GM21423 (cell line): ENCODE results near the gene SLC45A1.

ENCODE experiments used
- ATAC-seq: cut with Tn5 transposase; IDR thresholded peaks from one replicate; pipeline ENCODE4 v1.9.1; 2021; ENCODE audit warnings: mild to moderate bottlenecking, moderate library complexity; ENCODE audit not compliant: unreplicated experiment

Gene SLC45A1

DNA sequence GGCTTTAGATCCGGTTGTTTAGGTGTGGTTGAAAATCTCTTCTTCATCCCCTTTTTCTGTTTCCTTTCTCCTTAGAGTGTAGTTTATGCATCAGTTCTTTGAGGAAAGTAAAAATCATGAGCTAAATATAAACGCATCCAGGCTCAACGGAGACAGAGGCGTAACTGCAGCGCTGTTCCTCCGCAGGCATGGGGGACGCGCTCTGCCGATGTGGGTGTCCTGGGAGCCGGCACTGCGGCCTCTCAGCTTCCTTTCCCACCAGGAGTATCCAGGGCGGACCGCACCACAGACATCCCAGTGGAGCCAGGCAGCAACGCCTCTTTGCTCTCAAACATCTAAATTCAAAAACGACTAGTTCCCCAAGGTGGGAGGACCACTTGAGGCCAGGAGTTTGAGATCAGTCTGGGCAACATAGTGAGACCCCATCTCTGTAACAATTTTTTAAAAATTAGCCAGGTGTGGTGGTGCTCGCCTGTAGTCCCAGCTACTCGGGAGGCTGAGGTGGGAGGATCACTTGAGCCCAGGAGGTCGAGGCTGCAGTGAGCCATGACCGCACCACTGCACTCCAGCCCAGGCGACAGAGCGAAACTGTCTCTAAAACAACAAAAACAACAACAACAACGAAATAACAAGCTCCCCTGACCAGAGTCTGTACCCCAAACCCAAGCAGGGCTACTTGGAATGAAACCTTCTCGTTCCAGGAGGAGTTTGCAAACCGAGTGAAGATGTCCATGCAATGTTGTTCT is 16.4 kb downstream of the SLC45A1 start:
- no peak for ATAC-seq

DNA sequence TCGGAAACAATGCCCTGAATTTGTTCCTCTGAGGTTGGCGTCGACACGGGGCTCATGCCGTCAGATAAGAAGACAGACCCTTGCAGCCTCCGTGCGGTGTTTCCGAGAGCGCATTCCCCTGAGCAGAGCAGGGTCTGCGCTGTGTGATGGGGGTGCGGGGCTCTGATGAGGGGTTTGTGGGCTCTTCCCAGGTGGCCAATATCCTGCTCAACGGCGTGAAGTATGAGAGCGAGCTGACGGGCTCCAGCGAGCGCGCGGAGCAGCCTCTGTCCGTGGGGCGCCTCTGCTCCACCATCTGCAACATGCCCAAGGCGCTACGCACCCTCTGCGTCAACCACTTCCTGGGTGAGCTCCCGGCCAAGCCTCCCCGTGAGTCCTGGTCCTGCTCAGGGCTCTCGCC is 17.3 kb downstream of the SLC45A1 start:
- ATAC-seq = no peak

DNA sequence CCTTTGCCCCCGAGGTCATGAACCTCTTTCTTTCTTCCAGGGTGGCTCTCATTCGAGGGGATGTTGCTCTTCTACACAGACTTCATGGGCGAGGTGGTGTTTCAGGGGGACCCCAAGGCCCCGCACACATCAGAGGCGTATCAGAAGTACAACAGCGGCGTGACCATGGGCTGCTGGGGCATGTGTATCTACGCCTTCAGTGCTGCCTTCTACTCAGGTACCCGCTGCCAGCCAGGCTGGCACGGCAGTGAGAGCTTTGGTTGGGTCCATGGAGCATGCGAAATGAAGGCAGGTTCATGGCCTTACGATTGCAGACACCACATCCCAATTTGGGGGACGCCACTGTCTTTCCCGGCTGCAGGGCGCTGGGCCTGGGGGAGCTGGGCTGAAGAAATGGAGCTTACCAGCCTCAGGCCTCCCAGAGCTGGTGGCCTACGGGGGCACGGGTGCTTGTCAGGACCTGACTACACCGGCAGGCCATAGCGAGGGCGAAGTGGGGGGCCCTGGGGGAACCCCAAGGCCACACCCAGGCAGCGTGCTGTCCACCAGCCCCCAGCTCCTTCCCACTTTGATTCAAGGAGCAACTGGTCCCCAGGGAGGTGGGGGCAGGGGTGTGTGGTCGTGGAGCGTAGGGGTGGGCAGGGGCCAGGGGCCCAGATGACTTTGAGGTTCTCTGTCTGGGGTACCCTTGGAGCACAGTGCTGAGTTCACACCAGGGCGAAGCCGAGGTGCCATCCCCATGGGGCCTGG is 20.0 kb downstream of the SLC45A1 start:
- no peak for ATAC-seq

DNA sequence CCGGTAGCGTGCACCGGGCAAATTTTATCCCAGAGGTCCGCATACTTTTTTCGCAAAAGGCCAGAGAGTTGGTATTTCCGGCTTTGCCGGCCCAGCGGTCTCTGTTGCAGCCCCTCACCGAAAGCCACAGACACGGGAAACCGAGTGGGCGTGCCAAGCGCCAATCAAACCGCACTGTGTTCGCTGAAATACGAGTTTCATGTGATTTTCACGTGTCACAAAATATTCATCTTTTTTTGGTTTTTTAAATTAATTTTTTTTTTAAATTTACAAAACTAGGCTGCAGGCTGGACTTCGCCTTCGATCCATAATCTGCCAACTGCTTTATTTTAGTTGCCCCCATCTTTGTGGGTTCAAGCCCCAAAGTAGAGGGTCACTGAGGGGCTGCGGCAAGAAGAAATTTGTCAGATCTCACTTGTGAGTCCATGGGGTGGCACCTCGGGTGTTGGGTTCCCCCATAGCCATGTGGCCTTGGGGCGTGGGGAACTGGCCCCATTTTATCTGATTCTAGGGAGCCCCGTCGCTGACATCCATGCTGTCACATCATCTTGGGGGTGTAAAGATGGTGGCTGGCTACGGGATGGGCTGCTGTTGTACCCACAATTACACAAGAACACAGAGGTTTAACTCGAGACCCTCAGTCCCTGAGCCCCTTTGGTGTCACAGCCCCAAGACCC is 20.8 kb downstream of the SLC45A1 start:
- ATAC-seq = no peak

DNA sequence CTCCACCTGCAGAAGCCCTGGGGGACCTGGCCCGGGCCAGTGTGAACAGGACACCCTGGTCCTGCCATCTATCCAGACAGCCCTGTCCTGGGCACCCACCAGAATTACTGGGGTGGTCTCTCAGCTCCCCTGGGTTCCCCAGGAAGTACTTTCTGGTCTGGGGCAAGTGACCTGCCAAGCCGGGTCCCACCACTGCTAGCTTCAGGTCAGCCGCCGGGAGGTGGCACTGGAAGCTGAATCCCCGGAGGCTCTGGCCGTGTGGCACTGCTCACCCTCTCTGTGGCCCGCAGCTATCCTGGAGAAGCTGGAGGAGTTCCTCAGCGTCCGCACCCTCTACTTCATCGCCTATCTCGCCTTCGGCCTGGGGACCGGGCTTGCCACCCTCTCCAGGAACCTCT is 21.3 kb downstream of the SLC45A1 start:
- no peak for ATAC-seq

DNA sequence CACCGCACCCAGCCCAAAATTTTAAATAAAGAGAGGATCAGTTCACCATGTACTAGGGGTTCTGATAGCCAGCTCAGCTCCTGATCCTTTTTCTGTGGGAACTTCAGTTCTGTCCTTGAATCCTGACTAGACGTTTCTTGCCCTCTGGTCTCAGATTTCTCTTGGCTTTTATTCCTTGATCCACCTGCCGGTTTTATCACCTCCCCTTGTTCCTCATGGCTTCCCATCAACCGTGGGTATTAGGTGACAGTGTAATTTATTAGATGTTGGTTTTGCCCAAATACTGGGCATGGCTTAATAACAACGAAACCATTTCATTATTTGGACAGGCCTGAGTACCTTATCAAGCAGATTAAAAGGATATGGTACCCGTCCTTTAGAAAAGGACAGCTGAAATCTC is 22.5 kb downstream of the SLC45A1 start:
- ATAC-seq = no peak

DNA sequence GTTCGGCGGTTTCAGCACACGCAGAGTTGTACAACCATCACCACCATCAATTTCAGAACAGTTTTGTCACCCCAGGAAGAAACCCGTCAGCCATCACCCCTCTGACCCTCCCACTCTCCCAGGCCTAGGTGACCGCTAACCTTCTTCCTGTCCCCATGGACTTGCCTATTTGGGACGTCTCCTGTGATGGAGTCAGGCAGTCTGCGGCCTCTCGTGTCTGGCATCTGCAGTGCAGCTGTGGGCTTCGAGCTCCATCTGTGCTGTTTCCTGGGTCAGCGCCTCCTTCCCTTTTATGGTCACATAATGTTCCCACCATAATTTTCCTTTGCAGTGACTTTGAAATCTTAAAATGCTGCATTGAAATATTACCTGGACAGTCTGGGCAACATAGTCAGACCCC is 24.4 kb downstream of the SLC45A1 start:
- ATAC-seq = no peak

DNA sequence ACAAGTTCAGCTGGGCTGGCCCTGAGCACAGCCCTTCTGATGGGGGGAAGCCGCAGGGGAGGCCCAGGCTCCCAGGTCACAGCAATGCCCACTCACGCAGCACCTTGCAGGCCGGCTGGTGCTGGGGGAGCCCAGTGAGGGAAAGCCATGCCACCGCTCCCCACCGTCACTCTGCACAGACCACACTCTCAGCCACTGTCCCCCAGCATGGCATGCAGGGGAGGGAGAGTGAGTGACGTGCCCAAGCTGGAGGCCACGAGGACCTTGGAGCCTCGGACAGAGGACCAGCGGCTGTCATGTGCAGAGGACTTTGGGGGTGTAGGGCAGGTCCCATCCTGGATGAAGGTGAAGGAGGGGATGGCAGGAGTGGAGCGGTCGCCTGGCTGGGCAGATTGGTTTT is 25.1 kb downstream of the SLC45A1 start:
- no peak for ATAC-seq

DNA sequence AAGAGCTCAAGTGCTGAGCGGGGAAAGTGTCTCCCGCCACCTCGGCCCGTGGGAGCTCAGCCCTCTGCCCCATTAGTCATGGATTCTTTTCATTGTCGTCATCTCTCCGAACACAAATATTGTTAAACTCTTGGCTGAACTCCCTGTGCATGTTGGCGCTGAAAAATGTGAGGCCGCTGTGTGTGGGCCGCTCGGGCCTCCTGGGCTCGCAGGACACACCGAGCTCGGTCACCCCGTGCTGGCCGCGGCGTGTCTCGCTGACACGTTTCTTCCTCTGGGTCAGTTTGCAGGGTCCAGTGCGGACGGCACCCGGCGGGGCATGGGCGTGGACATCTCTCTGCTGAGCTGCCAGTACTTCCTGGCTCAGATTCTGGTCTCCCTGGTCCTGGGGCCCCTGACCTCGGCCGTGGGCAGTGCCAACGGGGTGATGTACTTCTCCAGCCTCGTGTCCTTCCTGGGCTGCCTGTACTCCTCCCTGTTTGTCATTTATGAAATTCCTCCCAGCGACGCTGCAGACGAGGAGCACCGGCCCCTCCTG is 25.6 kb downstream of the SLC45A1 start:
- ATAC-seq = no peak

DNA sequence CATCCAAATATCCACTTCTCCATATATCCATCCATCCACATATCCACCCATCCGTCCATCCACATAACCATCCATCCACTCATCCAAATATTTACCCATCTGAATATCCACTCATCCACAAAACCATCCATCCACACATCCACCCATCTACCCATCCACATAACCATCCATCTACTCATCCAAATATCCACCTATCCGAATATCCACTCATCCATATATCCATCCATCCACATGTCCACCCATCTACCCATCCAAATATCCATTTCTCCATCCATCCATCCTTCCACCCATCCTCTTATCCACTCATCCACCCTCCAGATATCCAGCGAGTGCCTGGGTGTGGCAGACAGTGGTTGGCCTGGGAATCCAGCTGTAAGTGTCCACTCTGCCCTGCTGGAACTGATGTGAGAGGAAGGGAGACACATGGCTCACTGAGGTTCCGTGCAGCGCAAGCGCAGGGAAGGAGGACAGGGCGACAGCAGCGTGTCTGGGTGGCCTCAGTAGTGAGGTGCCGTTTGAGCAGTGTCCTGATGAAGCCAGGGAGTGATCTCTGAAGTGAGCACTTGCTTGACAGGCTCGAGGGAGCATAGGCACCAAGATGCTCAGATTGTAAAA is 27.1 kb downstream of the SLC45A1 start:
- ATAC-seq = no peak

DNA sequence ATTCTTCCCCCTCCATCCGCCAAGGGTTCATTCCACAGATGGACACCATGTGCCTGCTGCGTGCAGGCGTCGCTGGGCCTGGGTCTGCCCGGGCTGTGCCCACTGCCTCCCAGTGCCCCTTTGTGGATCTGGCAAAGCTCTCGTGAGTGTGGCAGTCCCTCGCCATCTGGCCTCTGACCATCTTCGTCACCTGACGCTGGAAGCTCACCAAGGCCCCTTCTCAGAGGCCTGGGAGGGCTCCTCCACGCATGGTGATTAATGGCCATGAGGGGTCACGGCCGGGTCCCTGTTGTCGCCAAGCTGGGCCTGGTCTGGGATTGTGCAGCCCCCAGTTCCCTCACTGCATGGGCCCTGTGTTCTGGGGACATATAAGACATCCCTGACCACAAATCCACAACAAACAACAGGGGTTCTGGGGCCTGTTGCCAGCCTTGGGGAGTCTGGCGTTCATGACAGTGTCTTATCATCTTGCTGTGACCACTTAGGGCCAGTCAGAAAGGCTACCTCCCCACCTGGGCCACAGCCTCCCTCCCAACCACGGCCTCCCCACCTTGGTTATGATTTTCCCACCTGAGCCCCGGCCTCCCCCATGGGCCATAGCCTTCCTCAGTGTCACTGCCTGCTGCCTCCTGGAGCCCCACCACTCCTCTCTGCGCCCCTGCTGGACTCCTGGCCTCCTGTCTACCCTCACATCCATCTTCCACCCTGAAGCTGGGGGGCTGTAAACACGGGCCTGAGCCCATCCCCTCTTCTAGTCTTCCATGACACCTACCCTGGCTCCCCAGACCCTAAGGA is 27.9 kb downstream of the SLC45A1 start:
- ATAC-seq = no peak

DNA sequence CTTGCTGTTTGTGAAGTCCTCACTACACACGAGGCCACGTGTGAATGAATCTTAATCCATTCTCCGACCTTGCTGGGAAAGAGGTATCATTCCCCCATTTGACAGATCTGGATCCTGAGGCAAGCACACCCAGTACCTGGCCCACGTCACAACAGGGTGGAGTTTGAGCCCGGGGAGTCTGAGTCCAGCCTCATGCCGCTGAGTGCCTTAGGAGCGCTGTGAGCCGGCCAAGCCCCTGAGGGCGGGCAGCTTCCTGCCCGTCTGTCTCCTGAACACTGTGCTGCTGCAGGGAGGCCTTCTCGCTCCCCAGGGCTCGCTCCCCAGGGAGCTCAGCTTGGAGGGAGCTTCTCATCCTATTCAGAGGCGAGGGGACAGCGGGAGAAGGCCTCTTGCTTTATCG is 29.7 kb downstream of the SLC45A1 start:
- no peak for ATAC-seq

DNA sequence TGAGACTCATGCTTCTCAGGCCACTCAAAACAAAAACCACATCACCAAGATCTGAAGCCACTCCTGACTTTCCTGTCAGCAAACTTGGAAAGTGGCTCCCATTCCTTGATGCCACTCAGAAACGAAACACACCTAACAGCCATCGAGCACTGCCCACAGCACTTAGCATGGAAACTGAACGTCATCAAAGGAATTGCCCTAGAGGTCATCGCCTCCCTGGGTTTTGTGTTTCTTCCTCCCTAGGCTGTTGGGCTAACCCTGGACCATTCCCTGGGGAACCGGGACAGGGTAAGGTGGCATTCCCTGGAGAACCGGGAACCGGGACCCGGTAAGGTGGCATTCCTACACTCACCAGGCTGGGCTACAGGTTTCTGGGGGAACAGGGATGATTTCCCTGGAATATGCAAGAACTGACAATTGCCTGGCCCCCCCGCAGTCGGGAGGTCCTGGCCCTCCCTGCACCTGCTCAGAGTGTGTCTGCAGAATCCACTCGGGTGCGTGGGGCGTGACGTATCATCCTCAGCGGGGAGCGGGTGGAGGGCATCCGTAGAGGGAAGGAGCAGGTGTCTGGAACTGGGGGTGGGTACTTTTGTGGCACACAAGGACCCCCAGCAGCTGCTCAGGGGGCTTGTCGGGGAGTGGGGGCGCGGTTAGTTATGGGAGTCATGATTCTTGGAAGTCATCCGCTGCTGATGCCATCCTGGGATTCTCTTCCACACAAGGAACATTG is 30.3 kb downstream of the SLC45A1 start:
- no peak for ATAC-seq

DNA sequence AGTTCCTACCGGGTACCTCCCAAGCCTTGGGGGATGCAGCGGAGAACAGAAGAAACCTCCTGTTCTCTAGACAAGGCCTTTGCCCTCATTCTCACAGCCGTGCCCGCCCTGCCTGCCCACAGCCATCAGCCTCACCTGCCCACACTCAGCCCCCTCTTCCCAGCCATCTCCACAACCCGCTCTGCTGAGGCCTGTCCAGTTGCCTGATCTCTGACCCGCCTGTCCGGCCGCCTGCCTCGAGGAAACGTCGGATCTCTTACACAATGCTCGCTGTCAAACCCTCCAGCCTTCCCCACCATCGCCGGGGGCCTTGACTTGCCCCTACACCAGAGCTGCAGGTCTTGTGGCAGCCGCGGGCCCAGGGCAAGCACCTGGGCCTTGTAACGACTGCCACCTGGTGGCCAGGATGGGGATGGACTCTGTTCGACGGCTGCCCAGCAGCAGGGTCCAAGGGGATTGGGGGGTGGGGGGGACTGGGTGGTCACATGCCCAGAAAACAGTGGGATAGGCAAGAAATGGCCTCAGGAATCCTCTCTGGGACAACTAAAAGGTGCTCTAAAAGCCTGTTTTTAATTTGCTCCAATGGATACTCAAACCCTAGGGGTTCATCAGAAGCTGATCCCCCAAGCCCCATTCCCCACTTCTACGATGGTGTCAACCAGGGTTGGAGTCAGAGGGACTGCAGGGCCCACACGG is 31.0 kb downstream of the SLC45A1 start:
- no peak for ATAC-seq

DNA sequence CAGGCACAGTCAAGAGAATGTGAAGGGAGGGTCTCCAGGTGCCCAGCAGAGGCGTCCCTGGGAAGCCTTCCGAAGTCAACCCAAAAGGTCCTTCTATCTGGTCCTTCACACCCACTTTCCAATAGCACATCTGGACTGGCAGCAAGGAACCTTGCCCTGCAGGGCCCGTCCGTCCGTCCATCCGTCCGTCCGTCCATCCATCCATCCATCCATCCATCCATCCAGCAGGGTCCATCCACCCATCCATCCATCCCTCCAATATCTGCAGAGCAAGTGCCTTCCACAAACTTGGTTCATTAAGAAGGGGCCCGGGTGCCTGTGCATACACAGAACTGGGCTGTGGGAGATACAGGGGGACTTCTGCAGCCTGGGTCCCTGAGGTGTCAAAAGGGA is 31.6 kb downstream of the SLC45A1 start:
- no peak for ATAC-seq

DNA sequence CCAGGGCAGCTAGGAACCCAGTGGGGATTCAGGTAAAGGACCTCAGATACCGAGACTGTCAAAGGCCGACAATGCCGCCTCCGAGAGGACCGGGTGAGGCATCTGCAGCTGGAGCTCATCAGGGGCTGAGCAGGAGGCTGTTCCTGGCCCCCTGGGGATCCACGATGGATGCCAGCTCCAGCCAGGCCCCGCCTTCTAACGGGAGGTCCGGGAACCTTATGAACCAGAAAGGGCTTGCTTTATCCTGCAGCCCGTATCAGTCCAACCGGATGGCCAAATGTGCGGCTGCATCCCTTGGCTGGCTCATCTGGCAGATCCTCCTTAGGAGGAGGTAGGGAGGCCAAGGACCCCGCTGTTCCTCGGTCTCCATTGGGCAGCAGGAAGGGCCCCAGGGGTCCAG is 32.0 kb downstream of the SLC45A1 start:
- ATAC-seq = no peak

DNA sequence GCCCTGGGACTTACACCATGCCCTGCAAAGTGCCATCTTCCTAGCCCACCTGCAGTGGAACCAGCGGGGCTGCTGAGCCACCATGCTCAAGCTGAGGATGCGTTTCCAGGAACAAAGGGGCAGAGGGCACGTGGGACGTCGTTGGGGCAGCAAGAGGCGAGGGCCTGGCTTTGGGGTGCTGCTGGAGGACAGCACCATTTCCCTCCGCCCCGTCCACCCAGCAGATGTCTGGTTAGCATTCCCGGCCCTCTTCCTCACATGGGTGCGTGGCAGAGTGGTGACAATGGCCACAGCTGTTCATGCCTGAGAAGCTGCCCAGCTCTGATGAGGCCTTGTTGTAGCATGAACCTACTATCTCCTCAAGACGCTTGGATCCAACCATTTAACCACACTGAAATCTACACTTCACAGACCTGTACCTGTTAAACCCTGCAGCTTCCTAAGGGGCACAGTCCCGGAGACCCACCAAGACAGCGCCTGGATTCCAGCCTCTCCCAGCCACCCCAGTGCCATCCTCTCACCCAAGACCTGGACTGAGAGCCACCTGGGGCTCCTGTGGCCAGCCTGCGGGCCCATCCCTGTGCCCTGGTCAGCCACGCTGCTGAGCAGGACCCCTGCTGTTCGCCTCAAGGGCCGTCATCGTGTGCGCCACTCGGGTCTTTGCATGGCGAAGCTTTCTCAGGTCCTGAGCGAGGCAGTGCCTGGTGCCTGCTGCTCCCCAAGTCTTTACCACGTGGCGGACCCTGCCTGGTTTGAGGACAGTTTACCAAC is 33.2 kb downstream of the SLC45A1 start:
- no peak for ATAC-seq

DNA sequence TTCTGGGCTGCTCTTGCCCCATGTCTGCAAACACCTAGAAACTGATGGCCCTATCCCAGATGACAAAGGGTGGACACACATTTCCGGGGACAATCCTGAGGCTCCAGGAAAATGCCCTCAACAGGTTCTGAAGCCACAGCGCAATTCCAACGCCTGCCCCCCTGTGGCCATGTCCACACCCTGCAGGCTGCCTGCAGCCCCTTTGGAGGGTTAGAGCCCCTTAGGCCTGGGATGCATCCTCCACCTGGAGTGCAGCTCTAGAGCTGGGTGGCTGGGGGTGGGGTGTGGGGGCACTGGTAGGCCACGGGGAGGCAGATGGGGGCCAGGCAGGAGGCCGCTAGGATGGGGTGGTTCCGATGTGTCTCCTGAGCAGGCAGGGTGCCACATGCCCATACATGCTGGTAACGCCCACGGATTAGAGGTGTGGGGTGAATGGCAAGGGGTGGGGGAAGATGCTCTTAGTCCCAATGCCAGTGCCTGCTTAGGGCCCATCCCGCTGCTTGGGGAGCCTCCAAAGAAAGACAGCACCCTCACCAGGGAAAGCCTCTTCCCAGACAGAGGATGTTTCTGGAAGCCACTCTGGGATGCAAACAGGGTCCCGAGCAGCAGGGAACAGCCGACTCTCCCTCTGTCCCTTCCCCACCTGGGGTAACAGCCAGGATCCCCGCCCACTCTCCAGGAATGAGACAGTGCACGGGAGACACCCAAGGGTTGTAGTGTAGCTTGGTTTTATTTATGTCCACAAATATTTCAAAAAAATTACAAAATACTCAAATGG is 34.0 kb downstream of the SLC45A1 start:
- ATAC-seq = no peak
